HG03139 (cell line): ENCODE results near the gene DISC1.

ENCODE experiments used
- ATAC-seq: cut with Tn5 transposase; IDR thresholded peaks from one replicate; pipeline ENCODE4 v1.9.1; 2021; ENCODE audit not compliant: unreplicated experiment

DISC1 gene

GRCh38 chr1:231806623-231807495 lies 180.3 kb downstream of the DISC1 start:
- ATAC-seq = peak; percentile 95

DNA sequence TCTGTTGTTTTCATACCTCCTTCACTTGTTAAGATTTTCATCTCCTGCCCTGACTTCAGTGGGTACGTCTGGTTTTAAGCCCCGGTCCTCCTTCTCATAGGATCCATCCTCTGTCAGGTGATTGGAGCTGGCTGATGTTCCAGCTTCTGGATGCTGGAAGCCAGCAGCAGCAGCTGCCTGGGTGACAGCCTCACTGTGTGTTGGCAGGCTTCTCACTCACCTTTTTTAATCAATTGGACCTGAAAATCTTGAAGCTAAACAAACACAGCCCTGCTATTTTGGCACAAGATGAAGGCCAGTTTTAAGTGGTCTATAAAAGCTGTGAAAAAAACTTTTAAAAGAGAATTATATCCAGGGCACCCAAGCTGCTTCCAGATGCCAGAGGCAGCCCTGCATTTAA lies 181.0 kb downstream of the DISC1 start:
- ATAC-seq = no peak

DNA sequence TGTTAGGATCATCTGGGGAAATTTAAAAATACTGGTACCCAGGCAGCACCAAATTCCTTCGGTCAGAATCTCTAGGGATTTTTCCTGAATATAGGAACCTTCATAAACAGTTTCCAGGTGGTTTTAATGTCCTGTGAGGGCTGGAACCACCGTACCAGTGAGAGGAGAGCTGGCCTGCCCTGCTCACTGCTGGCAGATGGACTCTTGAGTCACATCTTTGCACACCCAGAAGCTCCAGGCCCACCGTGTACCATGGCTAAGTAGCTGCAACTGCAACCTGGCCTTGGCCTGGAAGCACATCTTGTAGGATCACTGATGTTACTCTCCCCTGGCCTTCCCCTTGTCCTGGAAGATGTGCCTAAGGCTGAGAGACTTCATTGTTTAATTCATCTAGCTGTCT lies 181.5 kb downstream of the DISC1 start:
- ATAC-seq = no peak

DNA sequence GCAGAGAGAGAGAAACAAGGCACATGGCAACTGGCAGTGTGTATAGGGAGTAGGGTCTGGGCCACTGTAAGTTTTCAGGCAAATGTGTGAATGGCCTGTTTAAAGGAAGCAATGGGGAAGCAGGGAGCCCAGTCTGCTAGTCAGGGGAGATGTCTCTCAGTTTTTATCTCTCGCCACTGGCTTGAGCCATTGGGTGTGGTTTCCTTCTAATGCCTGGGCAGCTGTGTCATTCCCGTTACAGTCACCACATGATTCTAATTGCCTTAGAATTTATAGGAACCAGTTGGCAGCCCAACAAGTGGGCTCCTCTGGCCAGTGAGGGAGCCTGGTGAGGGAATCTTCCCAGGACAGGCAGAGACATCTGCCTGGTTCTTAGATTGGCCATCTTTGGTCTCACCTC lies 182.4 kb downstream of the DISC1 start:
- ATAC-seq = no peak

GRCh38 chr1:231810415-231810814 lies 183.8 kb downstream of the DISC1 start:
- ATAC-seq = no peak

DNA sequence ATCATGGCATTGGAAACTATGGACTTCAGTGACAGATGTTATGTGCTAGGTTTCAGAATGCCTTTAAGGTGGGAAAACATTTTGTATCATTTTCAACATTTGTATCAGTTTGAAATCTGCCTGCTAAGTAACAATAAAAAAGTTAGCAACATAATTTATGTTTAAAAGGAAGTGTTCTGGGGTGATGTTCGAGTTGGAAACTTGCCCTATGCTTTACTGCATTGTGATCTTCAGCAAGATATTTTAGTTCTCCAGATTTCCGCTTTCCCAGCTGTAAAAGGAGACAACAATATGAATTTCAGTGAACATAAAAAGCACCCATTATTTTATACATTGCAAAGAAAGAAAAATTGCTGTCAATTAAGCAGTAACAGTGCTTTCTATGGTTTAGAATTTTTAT lies 187.4 kb downstream of the DISC1 start:
- no peak for ATAC-seq

DNA sequence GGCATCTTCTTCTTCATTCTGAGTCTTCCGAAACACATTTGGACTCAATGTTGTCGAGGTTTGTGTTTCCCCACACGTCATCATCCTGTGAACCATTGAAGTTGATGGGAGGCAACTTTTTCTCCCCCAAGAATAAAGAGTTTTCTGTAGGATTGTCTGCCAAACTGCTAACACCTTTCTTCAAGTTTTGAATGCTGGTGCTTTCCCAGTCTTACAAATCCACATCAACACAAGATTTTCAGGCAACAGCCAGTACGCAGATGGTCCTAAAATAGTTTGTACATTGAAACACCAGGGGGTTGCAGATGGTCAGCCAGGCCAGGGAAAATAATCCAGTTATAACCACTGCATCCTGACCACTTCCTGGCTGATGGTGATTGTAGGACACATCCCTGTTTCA lies 187.9 kb downstream of the DISC1 start:
- no peak for ATAC-seq

GRCh38 chr1:231817801-231818200 lies 191.2 kb downstream of the DISC1 start:
- no peak for ATAC-seq

DNA sequence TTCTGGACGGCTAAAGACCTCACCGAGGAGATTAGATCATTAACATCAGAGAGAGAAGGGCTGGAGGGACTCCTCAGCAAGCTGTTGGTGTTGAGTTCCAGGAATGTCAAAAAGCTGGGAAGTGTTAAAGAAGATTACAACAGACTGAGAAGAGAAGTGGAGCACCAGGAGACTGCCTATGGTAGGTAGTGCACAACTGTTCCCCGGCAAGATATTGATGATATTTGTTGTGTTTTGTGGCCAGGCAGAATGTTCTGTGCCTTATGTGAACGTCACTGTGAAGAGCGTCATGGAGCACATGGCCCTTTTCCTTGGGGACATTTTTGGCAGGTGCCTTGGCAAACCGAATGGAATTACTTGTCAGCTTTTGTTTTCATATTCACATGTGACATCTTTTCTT lies 191.7 kb downstream of the DISC1 start:
- ATAC-seq = no peak

- ATAC-seq = no peak
Observed at GRCh38 chr1:231821281-231821680, 194.7 kb downstream of the DISC1 start.

DNA sequence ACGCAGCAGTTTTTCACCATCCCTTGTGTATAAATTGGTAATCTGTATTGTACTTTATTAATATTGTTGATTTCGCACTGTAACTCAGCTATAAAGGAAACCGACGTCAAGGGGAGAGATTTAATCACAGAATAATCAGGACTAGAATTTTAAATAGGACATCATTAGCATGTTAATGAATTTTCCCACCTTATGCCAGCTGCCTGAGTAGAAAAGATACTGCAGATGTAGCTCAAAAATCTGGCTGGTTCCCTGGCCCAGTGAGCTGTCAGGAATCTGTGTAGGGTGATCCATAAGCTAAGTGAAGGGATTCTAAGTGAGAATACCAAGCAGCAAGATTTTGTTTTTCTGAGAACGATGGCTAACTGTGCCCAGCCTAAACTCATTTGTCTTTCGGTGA lies 195.5 kb downstream of the DISC1 start:
- no peak for ATAC-seq

DNA sequence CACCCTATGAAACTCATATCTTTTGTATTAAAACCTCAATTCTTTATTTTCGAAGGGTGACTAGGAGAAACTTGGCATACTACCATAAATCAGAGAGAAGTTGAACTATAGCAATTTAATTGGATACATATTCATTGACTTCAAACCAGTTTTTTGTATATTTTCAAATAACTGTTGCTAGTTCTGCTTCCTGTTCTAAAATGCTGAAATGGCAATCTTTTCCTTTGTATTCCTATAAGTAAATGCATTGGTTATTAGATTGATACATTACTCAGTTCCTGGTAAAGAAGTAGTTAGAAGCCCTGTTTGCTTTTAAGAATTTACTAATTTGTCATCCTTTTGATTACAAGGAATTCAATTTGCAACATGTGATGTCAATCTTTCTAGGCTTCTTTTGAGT lies 200.0 kb downstream of the DISC1 start:
- ATAC-seq = no peak

DNA sequence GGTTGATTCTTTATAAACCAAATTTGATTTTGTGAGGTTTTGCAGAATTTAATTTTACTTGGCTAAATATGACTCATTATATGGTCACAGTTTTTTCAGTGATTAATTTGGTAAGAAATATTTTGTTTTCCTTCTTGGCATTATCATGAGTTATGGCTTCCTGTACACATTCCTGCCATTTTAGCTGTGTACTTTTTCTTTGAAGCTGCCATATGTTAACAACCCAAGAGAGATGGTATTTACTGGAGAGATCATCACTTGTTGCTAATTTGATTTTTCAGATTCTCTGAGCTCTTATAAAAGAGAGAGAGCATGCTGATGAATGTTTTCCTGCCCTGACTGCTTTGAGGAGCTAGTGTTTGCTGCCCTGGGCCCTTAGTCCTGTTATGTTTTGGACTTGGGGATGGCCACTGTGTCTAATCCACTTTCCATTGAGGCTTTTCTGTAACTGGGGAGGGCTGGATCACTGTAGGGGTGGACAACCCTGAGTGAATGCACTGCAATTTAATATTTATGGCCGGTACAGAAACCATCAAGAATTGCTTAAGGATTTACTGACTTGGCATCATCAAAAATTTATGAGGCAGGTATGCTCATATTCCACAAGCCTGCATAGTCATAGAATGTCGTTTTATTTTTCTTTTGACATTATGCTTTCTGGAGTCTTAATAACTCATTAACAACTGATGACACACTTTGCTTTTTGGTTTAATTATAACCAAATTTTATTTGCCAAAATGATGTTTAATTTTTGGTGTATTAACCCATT lies 200.9 kb downstream of the DISC1 start:
- no peak for ATAC-seq

DNA sequence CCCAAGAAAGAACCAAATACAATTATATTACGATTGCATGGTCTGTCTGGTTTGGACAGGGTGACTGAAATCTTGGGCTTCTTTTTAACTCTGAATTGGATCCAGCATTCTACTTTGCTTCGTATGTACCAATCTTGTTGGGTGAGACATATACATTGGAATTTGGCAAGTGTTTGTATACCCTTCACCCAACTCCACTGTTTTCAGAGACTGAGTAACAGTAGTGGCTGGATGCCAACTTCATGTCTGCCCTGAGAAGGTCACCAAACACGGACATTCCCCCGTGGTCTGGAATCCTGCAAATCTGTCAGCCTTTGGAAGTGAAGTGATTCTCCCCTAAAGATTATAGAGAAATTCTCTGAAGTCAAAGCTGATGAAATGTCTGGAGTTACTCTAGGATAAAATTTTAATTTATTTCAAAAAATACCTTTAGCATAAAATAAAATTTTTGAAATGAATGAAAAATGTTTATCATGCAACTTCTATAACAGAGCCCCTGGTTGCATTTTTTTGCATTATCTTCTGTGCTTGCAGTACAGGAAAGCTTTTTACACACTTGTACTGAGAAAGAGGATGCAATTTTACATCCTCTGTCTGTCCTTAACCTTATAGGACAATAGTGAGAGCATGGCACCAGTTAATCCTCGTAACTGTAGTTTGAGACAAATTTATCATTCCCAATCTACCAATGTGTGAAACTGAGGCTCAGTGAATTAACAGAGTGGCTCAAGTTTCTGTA lies 201.8 kb downstream of the DISC1 start:
- no peak for ATAC-seq

DNA sequence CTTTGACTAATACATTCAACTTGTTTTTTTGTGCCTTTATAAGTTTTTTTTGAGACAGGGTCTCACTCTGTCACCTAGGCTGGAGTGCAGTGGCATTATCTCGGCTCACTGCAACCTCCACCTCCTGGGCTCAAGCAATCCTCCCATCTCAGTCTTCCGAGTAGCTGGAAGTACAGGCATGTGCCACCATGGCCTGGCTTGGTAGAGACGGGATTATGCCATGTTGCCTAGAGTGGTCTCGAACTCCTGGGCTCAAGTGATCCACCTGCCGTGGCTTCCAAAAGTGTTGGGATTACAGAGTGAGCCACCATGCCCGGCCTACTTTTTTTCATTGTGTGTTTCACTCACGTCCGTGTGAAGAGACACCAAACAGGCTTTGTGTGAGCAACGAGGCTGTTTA lies 202.7 kb downstream of the DISC1 start:
- no peak for ATAC-seq

GRCh38 chr1:231836227-231836893 lies 209.8 kb downstream of the DISC1 start:
- no peak for ATAC-seq

DNA sequence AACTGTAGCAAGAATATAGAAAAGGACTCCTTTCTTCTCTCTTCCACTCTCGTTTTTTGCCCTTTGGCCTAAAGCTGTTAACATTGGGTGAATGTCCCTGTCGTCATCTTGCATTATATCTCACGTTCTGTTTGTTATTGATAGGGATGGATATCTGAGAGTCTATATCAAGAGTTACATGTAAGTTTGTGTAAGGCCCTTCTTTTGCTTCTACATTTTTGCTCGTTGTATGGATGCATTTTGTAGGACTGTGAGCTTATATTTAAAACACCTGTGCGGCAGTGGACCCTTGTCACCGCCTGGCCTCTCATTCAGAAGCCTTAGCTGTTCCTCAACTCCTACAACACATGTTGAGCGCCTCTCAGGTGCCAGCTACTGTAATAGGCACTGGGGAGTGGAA lies 211.9 kb downstream of the DISC1 start:
- no peak for ATAC-seq

DNA sequence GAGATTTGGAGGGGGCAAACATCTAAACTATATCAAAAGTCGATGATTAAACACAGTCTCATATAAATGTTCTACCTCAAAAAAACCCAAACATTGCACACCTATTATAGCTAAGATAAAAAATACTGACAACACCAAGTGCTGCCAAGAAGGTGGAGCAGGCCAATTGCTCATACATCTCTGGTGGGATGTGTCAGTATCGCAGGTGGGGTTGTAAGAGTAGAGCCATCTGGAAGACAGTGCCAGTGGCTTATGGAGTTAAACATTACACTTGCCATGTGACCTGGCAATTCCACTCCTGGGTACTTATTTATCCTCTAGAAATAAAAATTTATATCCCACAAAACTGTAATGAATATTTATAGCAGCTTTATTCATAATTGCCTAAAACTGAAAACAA lies 213.4 kb downstream of the DISC1 start:
- ATAC-seq = no peak

- no peak for ATAC-seq
Observed at GRCh38 chr1:231841616-231842344, 215.2 kb downstream of the DISC1 start.

GRCh38 chr1:231842441-231842840 lies 215.9 kb downstream of the DISC1 start:
- ATAC-seq = no peak
